PFSK-1 (cell line): Measurements from ENCODE around the gene CMYA5.

ENCODE experiments used
- POLR2AphosphoS5 ChIP-seq: IDR thresholded peaks from 2 replicates; pipeline ENCODE4 v1.6.1; 2012; ENCODE audit warnings: low read depth, mild to moderate bottlenecking, control low read depth, low read length, moderate library complexity
- SIN3A ChIP-seq: IDR thresholded peaks from 2 replicates; pipeline ENCODE4 v1.6.1; 2012; ENCODE audit warnings: mild to moderate bottlenecking, low read length, moderate library complexity, borderline replicate concordance; ENCODE audit not compliant: insufficient read depth
- TAF1 ChIP-seq: IDR thresholded peaks from 2 replicates; pipeline ENCODE4 v1.6.1; 2012; ENCODE audit warnings: low read length, control low read depth, borderline replicate concordance; ENCODE audit not compliant: insufficient read depth
- TF ChIP-seq, protein P1 (sequence below), 2 experiments: IDR thresholded peaks; 2 replicates each; pipeline versions ENCODE4 v1.6.1 to v1.8.0; 2011 to 2012; ENCODE audit warnings: low read depth in 2 of 2, low read length in 2 of 2, control low read depth in 1 of 2, inconsistent platforms in 1 of 2, mild to moderate bottlenecking in 1 of 2, moderate library complexity in 1 of 2; ENCODE audit not compliant: insufficient read depth in 1 of 2

DNA sequence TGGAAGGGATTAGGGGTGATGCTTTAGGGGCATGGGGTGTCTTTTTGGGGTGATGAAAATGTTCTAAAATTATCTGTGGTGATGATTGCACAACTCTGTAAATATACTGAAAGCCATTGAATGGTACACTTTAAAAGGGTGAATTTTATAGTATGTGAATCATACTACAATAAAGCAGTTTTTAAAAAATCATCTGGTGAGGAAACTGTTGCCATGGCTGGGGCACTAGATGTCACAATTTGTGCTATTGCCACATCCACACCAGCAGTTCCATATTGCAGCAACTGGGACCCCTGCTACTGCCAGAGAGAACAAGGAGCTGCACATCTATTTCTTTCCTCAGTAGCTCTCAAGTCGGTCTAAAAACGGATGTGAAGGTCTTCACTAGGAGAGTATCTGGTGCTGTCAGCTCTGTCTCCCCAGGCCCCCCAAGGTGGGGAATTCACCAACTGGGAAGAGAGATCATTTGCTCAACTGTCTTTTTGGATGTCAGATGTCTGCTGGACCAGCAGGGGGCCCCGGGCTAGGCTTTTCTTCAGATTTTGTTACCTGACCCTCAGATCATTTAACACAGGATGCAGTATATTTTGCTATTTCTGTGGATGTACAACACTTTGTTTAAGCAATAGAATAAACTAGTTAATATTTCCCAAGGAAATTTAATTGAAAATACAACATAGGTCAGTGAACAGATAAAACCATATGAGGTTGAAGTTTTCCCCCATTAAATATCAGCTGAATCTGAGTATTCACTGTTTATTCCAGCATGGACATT is 13.2 kb downstream of the CMYA5 start:
- no peak for TF ChIP-seq POLR2AphosphoS5
- TF ChIP-seq, protein P1, sequence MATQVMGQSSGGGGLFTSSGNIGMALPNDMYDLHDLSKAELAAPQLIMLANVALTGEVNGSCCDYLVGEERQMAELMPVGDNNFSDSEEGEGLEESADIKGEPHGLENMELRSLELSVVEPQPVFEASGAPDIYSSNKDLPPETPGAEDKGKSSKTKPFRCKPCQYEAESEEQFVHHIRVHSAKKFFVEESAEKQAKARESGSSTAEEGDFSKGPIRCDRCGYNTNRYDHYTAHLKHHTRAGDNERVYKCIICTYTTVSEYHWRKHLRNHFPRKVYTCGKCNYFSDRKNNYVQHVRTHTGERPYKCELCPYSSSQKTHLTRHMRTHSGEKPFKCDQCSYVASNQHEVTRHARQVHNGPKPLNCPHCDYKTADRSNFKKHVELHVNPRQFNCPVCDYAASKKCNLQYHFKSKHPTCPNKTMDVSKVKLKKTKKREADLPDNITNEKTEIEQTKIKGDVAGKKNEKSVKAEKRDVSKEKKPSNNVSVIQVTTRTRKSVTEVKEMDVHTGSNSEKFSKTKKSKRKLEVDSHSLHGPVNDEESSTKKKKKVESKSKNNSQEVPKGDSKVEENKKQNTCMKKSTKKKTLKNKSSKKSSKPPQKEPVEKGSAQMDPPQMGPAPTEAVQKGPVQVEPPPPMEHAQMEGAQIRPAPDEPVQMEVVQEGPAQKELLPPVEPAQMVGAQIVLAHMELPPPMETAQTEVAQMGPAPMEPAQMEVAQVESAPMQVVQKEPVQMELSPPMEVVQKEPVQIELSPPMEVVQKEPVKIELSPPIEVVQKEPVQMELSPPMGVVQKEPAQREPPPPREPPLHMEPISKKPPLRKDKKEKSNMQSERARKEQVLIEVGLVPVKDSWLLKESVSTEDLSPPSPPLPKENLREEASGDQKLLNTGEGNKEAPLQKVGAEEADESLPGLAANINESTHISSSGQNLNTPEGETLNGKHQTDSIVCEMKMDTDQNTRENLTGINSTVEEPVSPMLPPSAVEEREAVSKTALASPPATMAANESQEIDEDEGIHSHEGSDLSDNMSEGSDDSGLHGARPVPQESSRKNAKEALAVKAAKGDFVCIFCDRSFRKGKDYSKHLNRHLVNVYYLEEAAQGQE (IDR thresholded peaks at IDR 0.05; ENCODE audit: insufficient read depth in 1 of 2, low read depth in 2 of 2, low read length in 2 of 2): no peak
- TF ChIP-seq SIN3A: no peak
- TF ChIP-seq TAF1: no peak
